Stimulated activated CD4-positive, alpha-beta T cell treated with anti-CD3 and anti-CD28 coated beads, Interleukin-12 subunit alpha, Interleukin-12 subunit beta, amount 100 ng/mL, for 24 hours (primary cell): ENCODE data around the gene LRRC55.

Experiments used
- DNase-seq, 2 experiments: peaks; one replicate each; pipeline ENCODE4 v3.0.0-alpha.2; 2020; ENCODE audit warnings: low read depth in 2 of 2

The LRRC55 gene

DNA sequence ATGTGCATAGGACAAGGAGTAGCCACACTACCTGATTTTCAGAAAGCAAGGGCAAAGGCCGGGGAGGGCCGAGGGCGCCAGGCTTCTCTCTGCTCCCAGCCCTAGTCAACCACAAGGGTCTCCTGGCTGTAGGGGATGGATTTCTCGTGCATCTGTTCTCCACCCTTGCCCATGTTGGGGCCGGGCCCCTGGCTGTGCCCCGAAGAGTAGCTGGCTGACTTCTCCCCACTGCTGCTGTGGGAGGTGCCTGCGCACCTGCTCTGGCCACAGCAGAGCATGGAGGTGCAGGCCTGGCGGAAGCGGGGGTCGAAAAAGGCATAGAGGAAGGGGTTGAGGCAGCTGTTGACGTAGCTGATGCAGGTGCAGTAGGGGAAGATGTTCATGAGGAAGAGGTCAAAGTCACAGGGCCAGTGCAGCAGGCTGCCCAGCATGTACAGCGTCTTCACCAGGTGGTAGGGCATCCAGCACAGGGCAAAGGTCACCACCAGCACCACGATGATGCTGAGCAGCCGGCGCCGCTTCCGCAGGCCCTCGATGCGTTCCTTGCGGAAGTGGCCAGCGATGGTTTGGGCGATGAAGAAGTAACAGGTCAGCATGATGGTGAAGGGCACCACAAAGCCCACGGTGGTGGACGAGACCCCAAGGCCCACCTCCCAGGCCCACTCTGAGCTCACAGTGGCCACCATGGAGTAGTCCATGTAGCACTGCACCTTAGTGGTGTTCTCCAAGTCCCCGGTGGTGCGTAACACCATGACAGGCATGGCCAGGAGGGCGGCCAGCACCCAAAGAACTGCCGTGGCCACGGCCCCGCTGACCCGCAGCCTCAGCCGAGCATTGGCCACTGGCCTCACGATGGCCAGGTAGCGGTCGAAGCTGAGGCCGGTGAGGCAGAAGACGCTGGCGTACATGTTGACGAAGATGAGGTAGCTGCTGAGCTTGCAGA is 54.3 kb downstream of the LRRC55 start:
- DNase-seq = no peak

DNA sequence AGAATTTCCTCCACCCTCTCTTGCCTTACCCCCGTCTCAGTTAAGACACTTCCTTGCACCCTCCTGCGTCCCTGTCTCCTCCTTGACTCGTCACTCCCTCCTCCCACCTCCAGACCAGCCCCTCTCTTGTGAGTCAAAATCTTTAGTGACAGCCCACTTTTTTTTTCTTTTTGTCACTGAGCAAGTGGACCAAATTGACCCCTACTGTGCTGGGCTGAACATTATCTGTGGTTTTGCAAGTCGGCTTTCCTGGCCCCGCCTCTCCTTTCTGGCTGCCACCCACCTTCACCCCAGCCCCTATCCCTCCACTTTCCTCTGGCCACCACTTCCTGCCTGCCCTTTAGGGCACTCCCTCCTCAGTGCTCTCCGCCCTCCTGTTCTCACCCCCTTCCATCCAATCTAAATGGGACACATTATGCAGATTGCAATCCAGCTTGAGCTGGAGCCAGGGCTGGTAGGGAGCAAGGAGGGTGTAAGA is 55.5 kb downstream of the LRRC55 start, which contains the start of gene APLNR:
TSS of gene APLNR (minus strand) at position 47 of the 478 bp plus-strand sequence. CDS start 246 bp downstream, outside the sequence.
- no peak for DNase-seq

- DNase-seq = no peak
Observed at GRCh38 chr11:57239348-57239747, 57.6 kb downstream of the LRRC55 start.

GRCh38 chr11:57240007-57240406 is 58.3 kb downstream of the LRRC55 start:
- no peak for DNase-seq

DNA sequence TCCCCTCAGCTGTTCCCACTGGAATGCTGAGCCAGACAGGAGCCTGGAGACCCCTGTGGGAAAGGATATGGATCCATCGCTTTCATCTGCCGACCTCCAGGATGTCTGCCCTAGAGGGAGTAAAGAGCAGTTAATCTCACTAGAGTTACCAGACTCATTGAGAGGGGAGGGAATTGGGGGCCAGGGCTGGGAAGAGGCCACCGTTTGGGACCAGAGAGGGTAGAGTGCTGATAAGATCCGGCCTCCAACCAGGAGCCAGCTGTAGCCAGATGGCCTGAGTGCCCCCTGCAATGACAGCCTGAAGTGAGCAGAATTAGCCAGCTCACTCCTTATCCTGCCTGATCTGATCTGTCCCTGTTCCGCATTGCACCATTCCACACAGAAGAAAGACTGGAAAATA is 59.0 kb downstream of the LRRC55 start:
- no peak for DNase-seq
